Endodermal cell (in vitro differentiated cells): ENCODE data around the gene RALBP1. TPM values are rescaled to one million over a fixed set of nuclear protein-coding genes. Genes with fewer than 3 reads are reported as not detected.

ENCODE experiments used
- DNase-seq: peaks from one replicate; pipeline ENCODE4 v3.0.0-alpha.2; 2017
- H3K27ac ChIP-seq: 2 replicates; pipeline ENCODE4 v1.5.1; 2013; ENCODE audit warnings: mild to moderate bottlenecking, low read depth, low read length, moderate library complexity
- H3K27me3 ChIP-seq: 2 replicates; pipeline ENCODE4 v1.6.1; 2013; ENCODE audit warnings: mild to moderate bottlenecking, low read length, moderate library complexity; ENCODE audit not compliant: insufficient read depth, control insufficient read depth, poor library complexity, severe bottlenecking
- H3K36me3 ChIP-seq: 2 replicates; pipeline ENCODE4 v1.7.0; 2013; ENCODE audit warnings: mild to moderate bottlenecking, low read length, moderate library complexity; ENCODE audit not compliant: control insufficient read depth, insufficient read depth
- H3K4me1 ChIP-seq: one replicate; pipeline ENCODE4 v1.7.0; 2013; ENCODE audit warnings: low read length; ENCODE audit not compliant: control insufficient read depth, insufficient read depth
- H3K4me3 ChIP-seq: 2 replicates; pipeline ENCODE4 v1.5.1; 2013; ENCODE audit warnings: mild to moderate bottlenecking, low read length, moderate library complexity
- H3K9ac ChIP-seq: 2 replicates; pipeline ENCODE4 v1.6.1; 2013; ENCODE audit warnings: mild to moderate bottlenecking, low read length, moderate library complexity; ENCODE audit not compliant: poor library complexity, severe bottlenecking; ENCODE audit errors: extremely low read depth
- H3K9me3 ChIP-seq: 2 replicates; pipeline ENCODE4 v1.6.1; 2013; ENCODE audit warnings: mild to moderate bottlenecking, low read length, moderate library complexity; ENCODE audit not compliant: control insufficient read depth
- H3K27ac Mint-ChIP-seq: 2 replicates; pipeline ENCODE4 v1.8.0; 2020; ENCODE audit warnings: mixed read lengths
- H3K27me3 Mint-ChIP-seq: 2 replicates; pipeline ENCODE4 v1.8.0; 2021; ENCODE audit warnings: mild to moderate bottlenecking, mixed read lengths; ENCODE audit not compliant: insufficient read depth
- H3K36me3 Mint-ChIP-seq: 2 replicates; pipeline ENCODE4 v1.8.0; 2020; ENCODE audit warnings: low read depth, mixed read lengths
- H3K4me1 Mint-ChIP-seq: 2 replicates; pipeline ENCODE4 v1.8.0; 2020; ENCODE audit warnings: mixed read lengths
- H3K4me3 Mint-ChIP-seq: 2 replicates; pipeline ENCODE4 v1.8.0; 2020; ENCODE audit warnings: mild to moderate bottlenecking, moderate library complexity, mixed read lengths
- H3K9me3 Mint-ChIP-seq: 2 replicates; pipeline ENCODE4 v1.8.0; 2020; ENCODE audit warnings: mild to moderate bottlenecking, mixed read lengths
- CTCF ChIP-seq: fragments of 200-600 bp; sonication (generic); conservative IDR thresholded peaks from 2 replicates; pipeline ENCODE4 v1.5.0; 2021; ENCODE audit warnings: antibody characterized with exemption, mild to moderate bottlenecking
- WGBS, 2 experiments: methylation state at CpG; one replicate each; pipeline versions ENCODE4 v1.1.5 to v1.1.7; 2013; ENCODE audit warnings: missing lambda C conversion rate in 2 of 2, mixed read lengths in 1 of 2; ENCODE audit not compliant: insufficient coverage in 1 of 2, insufficient read length in 1 of 2; 5-methylcytosine and 5-hydroxymethylcytosine counted together
- long read RNA-seq, 4 experiments: library from polyadenylated mRNA in 2 of 4; library from RNA in 1 of 4; library from capped mRNA in 1 of 4; stranded (forward) in 3 of 4; unstranded in 1 of 4; transcript quantifications; one replicate each; pipeline ENCODE4 v2.0.0, GENCODE V29; 2020 to 2021; ENCODE audit warnings: inconsistent platforms in 1 of 4
- polyA plus RNA-seq, 2 experiments: library from polyadenylated mRNA; stranded (reverse); fragments of 50-300 nt; gene quantifications; one replicate each; pipeline ENCODE4 v1.2.3, GENCODE V29; 2013
- total RNA-seq, 2 donors: library from RNA; stranded (reverse); fragmentation: NEBNext Ultra II Directional in 1 of 2; extraction: Animal tissue kit (Norgen Biotek cat#: 25700) in 1 of 2; gene quantifications; 2 replicates in 1 of 2; 3 replicates in 1 of 2; pipeline ENCODE4 v1.2.1, GENCODE V29; 2021

The RALBP1 gene
- total RNA-seq, result 10 to 100 TPM; 60.5 to 64.9 TPM
- polyA plus RNA-seq (2013, experiment 1 of 2), result 44.6 TPM
- polyA plus RNA-seq (2013, experiment 2 of 2), result 46.1 TPM
- long read RNA-seq, experiment 1, full-length matches to known transcripts, result 3 of 24 reads
- long read RNA-seq, experiment 1, partial matches to known transcripts, result 19 of 24 reads
- long read RNA-seq, experiment 1, other reads (novel, unspliced or antisense), result 2 of 24 reads
- long read RNA-seq, experiment 2, full-length matches to known transcripts, result 182 of 215 reads
- long read RNA-seq, experiment 2, partial matches to known transcripts, result 26 of 215 reads
- long read RNA-seq, experiment 2, other reads (novel, unspliced or antisense), result 7 of 215 reads
- long read RNA-seq, experiment 3, full-length matches to known transcripts, result 4 of 21 reads
- long read RNA-seq, experiment 3, partial matches to known transcripts, result 16 of 21 reads
- long read RNA-seq, experiment 3, other reads (novel, unspliced or antisense), result 1 of 21 reads
- long read RNA-seq, experiment 4, full-length matches to known transcripts, result 5 of 10 reads
- long read RNA-seq, experiment 4, partial matches to known transcripts, result 5 of 10 reads
- long read RNA-seq, experiment 4, other reads (novel, unspliced or antisense), result 0 of 10 reads

DNA sequence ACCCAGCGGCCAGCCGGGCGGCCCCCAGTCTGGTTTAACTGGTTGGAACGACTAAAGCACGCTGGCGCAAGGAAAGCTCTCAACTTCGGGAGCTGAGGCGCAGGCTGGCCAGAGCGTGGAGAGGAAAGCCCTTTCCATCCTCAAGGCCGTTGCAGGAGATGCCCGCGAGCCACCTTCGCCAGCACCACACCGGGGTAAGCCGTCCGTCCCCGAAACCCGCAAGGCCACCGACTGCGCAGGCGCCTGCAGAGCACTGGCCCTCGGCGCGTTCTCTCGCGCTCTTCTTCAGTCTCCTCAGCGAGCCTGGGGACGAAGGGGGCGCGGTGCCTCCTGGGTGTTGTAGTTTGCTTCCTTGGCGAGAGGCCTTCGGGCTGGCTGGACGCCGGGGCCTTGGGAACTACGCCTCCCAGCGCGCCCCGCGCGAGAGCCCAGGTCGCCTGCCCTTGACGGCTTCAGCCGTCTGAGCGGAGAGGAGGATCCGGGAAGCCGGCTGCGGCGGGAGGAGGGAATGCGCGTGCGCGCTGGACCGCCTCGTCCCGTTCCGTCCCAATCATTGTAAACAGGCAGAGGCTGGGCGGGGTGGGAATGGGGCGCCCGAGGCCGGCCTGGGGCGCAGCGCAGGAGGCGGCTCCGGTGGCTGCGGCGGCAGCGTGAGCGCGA, at the start of gene RALBP1:
RALBP1 (plus strand) TSS at position 531 of the 660 bp plus-strand sequence. CDS start 37,533 bp downstream, outside the sequence.
- H3K4me3 Mint-ChIP-seq, result peak within 1 kb of the TSS; percentile 79
- H3K4me1 ChIP-seq, result peaks cover 4% of the 10 kb centered on the region
- peaks cover 19% of the 10 kb centered on the region for H3K36me3 Mint-ChIP-seq
- TF ChIP-seq CTCF, result no peak
- H3K9me3 Mint-ChIP-seq, result no peaks in the 10 kb centered on the region
- H3K9ac ChIP-seq, result peak within 1 kb of the TSS; percentile 75
- H3K27me3 Mint-ChIP-seq, result no peaks in the 10 kb centered on the region
- DNase-seq, result peak; percentile 100
- peaks cover 18% of the 10 kb centered on the region for H3K36me3 ChIP-seq
- H3K27ac ChIP-seq, result peak within 1 kb of the TSS; percentile 86
- peak within 1 kb of the TSS; percentile 89 for H3K4me3 ChIP-seq
- peaks cover 21% of the 10 kb centered on the region for H3K4me1 Mint-ChIP-seq
- H3K27ac Mint-ChIP-seq, result peak within 1 kb of the TSS; percentile 92
- H3K27me3 ChIP-seq, result no peaks in the 10 kb centered on the region
- H3K9me3 ChIP-seq, result peaks cover 4% of the 10 kb centered on the region
- 0% methylated on average over 10 to 69 of the region's 69 CpGs for WGBS, 2 experiments

- Mint-ChIP-seq H3K27ac (no peak overlapping the region), H3K36me3 (peaks cover 3% of the 10 kb centered on the region), H3K9me3 (peaks cover 11% of the 10 kb centered on the region), H3K4me3 (no peak overlapping the region), H3K27me3 (no peaks in the 10 kb centered on the region), H3K4me1 (no peaks in the 10 kb centered on the region)
- Histone ChIP-seq H3K4me3 (no peak overlapping the region), H3K27ac (no peak overlapping the region), H3K9ac (no peak overlapping the region), H3K4me1 (no peaks in the 10 kb centered on the region), H3K9me3 (peaks cover 19% of the 10 kb centered on the region), H3K36me3 (no peaks in the 10 kb centered on the region), H3K27me3 (no peaks in the 10 kb centered on the region)
- DNase-seq, result no peak
- WGBS, 2 experiments, result 95 to 97% methylated on average over 7 of the region's 7 CpGs
- no peak for TF ChIP-seq CTCF
Observed at GRCh38 chr18:9426753-9427152, 48.6 kb upstream of the RALBP1 start.

- DNase-seq, result no peak
- H3K4me3 Mint-ChIP-seq, result no peak overlapping the region
- no peak for TF ChIP-seq CTCF
- no peak overlapping the region for H3K4me3 ChIP-seq
- no peak overlapping the region for H3K9ac ChIP-seq
- peaks cover 11% of the 10 kb centered on the region for H3K9me3 Mint-ChIP-seq
- H3K27me3 Mint-ChIP-seq, result no peaks in the 10 kb centered on the region
- 93 to 95% methylated on average over 2 to 11 of the region's 11 CpGs for WGBS, 2 experiments
- no peaks in the 10 kb centered on the region for H3K4me1 ChIP-seq
- H3K27ac ChIP-seq, result no peak overlapping the region
- no peaks in the 10 kb centered on the region for H3K36me3 ChIP-seq
- H3K36me3 Mint-ChIP-seq, result peaks cover 3% of the 10 kb centered on the region
- H3K27ac Mint-ChIP-seq, result no peak overlapping the region
- H3K4me1 Mint-ChIP-seq, result no peaks in the 10 kb centered on the region
- peaks cover 19% of the 10 kb centered on the region for H3K9me3 ChIP-seq
- H3K27me3 ChIP-seq, result no peaks in the 10 kb centered on the region
Observed at GRCh38 chr18:9428301-9428706, 47.0 kb upstream of the RALBP1 start.
